ENCODE measurements around the gene ZNF564. TPM values are rescaled to one million over a fixed set of nuclear protein-coding genes. Genes with fewer than 3 reads are reported as not detected.

ZNF564 gene
- total and polyA plus RNA-seq, 10 of the 15 experiments (the other 5 are each of a cell fraction or from before 2014, with no cell fraction given), result 1.5 to 8.9 (median 5.4) TPM

GRCh38 chr19:12485052-12485416 is 66.2 kb downstream of the ZNF564 start (continued):
- TF ChIP-seq, protein P1, sequence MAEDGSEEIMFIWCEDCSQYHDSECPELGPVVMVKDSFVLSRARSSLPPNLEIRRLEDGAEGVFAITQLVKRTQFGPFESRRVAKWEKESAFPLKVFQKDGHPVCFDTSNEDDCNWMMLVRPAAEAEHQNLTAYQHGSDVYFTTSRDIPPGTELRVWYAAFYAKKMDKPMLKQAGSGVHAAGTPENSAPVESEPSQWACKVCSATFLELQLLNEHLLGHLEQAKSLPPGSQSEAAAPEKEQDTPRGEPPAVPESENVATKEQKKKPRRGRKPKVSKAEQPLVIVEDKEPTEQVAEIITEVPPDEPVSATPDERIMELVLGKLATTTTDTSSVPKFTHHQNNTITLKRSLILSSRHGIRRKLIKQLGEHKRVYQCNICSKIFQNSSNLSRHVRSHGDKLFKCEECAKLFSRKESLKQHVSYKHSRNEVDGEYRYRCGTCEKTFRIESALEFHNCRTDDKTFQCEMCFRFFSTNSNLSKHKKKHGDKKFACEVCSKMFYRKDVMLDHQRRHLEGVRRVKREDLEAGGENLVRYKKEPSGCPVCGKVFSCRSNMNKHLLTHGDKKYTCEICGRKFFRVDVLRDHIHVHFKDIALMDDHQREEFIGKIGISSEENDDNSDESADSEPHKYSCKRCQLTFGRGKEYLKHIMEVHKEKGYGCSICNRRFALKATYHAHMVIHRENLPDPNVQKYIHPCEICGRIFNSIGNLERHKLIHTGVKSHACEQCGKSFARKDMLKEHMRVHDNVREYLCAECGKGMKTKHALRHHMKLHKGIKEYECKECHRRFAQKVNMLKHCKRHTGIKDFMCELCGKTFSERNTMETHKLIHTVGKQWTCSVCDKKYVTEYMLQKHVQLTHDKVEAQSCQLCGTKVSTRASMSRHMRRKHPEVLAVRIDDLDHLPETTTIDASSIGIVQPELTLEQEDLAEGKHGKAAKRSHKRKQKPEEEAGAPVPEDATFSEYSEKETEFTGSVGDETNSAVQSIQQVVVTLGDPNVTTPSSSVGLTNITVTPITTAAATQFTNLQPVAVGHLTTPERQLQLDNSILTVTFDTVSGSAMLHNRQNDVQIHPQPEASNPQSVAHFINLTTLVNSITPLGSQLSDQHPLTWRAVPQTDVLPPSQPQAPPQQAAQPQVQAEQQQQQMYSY (CRISPR knock-in tag; IDR thresholded peaks at IDR 0.05), result no peak
- TF ChIP-seq USF1 (IDR thresholded peaks at IDR 0.05; ENCODE audit: borderline replicate concordance, extremely low read length, insufficient read depth, low read depth, low read length) (no peak), CREB1 (IDR thresholded peaks at IDR 0.05; ENCODE audit: low read depth) (peak; percentile 35; the same call in 1 of the 2 replicates), IKZF1 (conservative IDR thresholded peaks at IDR 0.05) (peak; percentile 35; the same call in 1 of the 2 replicates), TCF3 (IDR thresholded peaks at IDR 0.05; ENCODE audit: borderline replicate concordance, insufficient read depth, low read depth, low read length) (no peak), PAX8 (IDR thresholded peaks at IDR 0.05) (no peak), LARP7 (IDR thresholded peaks at IDR 0.05) (no peak), REST (IDR thresholded peaks at IDR 0.05; ENCODE audit: low read depth, low read length) (no peak), ZNF384 (IDR thresholded peaks at IDR 0.05; ENCODE audit: borderline replicate concordance, low read depth, low read length) (no peak)

Measured in GM12878 (cell line).